Activated gamma-delta T cell treated with anti-CD3 and anti-CD28 coated beads, Interleukin-2, amount 50 U/mL, for 16 hours (primary cell): ENCODE measurements around the gene COPS9.
A peak's percentile ranks its signal among the peaks of the same experiment; 100 is the strongest.

ENCODE experiments used
- DNase-seq: peaks from one replicate; pipeline ENCODE4 v3.0.0-alpha.2; 2020; ENCODE audit warnings: low read depth

Gene COPS9

DNA sequence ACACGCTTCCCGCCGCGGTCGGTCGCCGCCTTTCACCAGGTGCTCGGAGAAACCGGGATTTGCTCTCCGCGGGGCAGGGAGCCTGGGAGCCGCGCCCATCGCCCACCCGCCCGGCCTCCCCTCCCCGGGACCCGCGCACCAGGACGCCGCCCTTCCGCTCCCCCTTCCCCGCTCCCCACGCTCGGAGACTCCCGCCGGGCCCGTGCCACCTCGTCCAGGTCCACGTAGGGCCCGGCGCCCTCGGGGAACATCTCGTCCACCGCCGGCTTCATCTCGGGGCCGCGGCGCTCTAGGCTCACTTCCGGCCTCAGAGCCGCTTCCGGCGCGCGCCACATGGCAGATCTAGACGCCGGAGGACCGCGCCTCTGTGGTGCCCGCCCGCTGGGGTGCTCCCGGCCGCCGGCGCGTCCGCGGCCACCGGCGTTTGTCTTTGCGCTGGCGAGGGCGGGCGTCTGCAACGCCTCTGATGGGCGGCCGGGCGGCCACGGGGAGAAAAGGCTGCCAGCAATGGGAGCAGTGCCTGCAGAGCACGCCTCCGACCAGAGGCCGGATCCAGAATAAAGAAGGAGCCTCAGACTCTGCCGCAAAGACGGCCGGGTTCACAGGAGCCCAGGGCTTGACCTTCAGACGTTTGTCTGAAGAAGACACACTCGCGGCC is at the start of gene COPS9:
Gene COPS9, minus strand, starts transcription at position 293 of the 658 bp plus-strand sequence. Its CDS starts 21 bp downstream, at position 272.
- peak; percentile 80 for DNase-seq

DNA sequence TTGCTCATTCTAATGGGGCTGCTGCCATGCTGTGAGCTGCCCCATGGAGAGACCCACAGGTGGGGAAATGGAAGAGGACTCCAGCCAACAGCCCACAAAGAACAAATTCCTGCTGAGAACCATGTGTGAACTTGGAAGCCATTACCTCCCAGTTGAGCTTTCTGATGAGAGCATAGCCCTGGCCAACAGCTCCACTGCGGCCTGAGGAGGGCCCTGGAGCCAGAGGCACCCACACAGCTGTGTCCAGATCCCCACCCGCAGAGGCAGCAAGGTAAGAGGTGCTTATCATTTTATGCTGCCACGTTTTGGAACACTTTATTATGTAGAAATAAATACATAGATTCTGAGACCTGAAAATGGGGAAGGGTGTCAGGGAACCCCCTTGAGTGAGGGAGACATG is 48.6 kb upstream of the COPS9 start:
- DNase-seq = no peak

DNA sequence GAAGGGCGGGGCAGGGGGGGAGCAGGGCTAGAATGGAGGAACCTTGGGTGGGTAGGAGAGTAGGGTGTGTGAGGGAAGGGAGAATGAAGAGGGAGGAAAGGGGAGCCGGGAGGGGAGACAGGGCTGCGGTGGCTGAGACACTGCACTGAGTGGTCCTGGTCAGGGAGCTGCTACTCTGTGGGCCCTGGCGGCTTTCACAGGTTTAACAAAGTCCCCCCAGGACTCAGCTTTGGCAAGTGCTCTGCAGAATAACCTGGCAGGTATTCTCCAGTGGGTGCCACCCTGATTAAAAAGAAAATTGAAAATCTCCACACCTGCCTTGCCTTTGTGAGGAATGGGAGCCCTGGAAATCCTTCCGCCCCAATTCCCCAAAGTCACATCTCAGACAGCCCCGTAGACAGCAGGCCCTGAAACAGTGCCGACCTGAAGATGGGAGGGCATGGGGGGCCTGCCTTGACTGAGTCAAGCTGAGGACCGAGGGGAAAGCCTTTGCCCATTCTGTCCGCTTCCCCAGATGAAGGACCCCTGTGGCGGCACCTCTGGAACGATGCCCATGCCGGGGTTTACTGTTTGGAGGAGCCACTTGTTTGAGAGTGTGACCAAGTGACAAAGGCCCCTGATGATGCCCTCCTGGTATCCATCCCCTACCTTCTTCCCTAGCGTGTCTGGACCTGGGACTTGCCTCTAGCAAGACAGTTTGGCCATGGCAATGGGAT is 47.9 kb upstream of the COPS9 start:
- DNase-seq = no peak

DNA sequence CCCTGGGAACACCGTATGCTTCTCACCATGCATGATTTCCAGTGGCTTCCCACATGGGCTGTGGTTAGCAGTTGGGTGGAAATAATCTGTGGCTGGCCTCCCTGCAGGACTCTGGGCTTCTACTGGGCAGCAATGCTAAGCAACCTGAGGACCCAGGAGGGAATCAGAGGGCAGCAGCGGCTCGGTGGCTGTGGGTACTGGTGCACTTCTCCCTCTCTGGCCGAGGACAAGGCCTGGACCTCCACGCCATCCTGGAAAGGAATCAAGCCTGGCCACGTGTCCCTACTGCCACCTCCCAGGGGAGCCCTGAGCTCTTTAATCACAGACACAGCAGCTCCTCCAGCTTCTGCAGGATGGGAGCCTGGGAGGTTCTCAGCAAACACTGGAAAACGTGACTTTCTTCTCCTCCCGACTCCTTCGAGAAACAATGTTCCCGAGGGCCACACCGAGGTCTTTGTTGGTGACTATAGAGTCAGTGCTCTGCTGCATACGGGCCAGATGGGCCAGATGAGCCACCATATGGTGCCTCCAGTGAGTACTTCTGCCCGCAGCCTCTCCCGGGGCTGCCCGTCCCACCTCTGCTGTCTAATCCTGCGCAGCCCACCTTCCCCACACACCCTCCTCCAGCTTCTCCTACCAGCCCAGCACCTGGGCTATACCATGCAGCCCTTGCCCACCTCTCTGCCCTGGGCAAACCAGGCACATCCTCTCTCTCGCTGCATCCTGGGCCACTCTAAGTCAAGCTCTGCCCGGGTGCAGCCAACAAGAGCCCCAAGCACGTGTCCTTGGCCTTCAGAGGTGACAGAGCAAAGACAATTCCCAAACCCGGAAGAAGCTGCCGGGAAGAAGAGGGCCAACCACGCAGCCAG is 47.1 kb upstream of the COPS9 start:
- no peak for DNase-seq

DNA sequence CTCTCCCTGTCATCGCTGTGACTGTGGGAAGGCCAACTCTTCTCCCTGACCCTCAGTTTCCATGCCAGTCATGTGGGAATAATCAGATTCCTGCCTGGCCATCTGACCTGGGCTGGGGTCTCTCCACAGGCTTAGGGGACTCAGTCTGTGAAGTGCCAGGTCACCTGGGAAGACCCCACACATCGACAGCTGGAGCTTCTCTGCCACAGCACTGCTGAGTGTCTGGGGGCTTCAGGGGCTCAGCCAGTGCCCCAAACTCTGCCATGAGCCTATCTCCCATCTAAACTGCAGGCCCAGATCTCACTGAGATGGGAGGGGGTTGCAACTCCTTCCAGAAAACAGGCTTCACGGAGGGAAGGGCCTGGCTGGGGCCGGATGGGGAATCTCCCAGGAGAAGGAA is 46.4 kb upstream of the COPS9 start:
- DNase-seq = no peak

DNA sequence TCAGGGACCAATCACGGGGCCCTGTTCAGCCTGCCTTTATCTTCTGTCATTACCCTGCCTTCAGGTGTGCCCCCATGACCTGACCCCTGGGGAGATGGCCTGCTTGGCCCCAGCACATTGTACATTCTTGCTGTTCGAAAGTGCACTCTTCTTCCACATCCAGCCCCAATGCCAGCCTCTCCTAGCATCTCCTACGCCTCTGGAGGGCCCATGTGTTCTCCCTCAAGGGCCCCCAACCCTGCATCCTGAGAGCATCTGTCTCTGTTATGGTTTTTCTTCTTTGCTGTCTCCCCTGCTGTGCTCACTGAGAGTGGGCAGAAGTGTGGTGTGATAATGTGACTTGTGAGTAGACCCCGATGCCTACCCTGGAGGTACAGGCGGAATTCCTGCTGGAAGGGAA is 45.9 kb upstream of the COPS9 start:
- no peak for DNase-seq

DNA sequence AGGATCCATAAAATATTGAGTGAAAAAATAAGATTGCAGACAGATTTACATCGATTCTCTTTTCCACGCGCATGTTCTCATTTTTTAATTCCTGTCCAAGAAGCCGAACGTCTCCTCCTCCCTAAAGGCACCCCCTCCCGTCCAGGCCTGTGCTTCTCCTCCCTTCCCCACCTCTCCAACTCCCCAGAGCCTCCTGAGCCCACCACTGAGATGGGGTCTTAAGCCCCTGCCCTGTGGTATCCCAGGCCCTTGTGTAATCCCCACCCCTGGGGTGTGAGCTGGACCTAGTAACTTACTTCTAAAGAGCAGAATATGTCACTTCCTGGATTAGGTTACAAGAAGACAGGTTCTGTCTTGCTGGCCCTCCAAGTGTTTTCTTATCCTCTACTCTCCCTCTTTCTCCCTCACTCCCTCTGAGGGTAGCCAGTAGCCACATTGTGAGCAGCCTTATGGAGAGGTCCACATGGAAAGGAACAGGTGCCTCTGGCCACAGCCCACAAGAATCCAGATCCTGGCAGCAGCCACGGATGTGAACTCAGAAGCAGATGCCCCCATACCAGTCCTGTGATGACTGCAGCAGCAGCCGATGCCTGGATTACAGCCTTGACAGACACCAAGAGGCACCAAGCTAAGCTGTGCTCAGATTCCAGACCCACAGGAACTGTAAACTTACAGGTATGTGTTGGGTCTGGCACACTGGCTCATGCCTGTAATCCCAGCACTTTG is 44.0 kb upstream of the COPS9 start:
- no peak for DNase-seq

DNA sequence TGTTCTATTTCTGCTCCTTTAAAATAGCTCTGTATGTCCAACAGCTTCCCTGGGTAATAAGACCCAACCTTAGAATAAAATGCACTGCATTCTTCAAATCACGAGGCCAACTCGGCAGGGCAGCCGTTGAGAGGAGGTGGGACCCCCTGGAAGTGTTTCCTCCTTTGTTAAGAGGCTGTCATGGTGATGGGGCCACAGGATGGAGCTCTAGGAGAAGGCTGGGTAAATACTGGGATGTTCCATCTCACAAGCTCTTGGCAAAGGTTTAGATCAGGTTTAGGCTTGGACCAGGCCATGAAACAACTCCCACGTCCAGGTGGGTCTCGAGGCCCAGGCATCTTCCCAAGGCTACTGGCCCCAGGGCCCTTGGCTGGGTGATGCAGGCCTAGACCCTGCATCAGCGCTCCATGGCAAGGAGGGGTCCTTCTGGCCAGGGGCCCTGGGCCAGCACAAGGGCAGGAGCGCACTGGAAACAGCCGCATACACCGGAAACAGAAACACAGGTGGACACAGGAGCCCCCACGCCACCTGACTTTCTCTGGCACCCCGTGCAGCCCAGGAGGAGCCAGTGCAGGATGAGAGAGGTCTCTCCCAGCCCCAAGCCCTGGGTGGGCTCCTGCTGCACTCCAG is 43.2 kb upstream of the COPS9 start:
- DNase-seq = no peak

DNA sequence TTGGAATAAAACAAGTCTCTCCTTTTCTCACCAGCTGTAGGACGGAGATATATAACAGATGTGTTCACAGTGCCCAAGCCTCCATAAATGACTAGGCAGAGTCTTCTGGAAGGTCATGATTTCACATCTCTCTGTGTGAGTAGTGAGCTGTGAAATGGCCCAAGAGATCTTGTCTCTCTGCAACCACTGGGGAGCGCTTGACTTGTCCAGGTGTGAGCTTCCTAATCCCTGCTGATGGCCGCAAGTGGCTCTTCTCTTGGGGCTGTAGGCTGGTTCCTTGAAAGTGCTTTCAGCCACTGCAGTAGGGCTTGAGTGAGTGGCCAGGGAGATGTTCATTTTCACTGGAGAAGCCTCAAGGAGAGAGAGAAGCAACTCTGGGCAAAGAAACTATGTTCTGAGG is 42.5 kb upstream of the COPS9 start:
- no peak for DNase-seq

DNA sequence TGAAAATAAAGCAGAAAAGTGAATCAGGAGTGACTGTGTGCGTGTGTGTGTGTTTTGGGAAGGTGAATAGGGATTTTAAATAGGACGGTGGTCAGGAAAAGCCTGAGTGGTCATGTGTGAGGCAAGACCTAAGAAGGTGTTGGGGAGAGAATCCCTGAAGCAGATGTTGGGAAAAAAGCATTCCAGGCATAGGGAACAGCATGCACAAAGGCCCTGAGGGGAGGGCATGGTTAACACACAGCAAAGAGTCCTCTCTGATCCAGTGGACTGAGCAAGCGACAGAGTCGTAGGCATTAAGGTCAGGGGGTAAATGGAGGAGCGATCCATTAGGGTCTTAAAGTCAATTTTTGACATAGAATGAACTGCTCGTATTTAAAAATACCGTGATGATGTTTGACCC is 38.4 kb upstream of the COPS9 start:
- no peak for DNase-seq

DNA sequence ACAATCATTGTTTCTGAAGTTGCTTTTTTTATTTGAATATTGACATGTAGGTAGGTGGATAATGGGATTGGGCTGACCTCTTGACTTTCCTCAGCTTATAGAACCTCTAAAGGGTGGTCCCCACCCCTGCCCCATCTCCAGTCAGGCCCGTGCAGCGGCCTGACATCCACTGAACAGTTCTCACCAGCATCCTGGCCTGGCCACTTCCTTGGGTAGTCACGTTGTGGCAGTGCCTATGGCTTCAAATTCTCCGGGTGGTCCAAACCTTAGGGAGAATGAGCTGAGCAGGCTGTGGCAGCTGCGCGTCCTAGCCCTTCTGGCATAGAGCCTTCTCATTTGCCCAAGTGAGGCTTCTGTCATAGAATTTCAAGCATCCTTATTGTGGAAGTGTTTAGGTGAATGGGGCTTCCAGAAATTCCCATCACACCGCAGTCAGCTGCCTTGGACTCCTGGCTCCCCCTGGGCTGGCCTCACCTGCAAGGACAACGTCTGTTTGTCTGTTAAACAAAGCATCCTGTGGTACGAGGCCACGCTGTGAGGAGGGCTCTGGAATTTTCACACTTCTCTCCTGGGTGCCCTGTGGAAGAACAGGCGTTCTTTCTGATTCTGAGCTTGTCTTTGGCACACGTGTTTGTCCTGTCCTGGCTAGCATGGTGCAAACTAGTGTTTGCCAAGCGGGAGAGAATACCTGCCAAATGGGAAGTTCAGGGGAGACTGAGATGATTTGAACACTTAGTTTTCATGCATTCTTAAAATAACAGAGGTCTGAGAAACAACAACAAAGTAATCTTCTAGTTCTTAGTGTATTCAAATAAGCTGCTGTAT is 36.2 kb upstream of the COPS9 start:
- no peak for DNase-seq

DNA sequence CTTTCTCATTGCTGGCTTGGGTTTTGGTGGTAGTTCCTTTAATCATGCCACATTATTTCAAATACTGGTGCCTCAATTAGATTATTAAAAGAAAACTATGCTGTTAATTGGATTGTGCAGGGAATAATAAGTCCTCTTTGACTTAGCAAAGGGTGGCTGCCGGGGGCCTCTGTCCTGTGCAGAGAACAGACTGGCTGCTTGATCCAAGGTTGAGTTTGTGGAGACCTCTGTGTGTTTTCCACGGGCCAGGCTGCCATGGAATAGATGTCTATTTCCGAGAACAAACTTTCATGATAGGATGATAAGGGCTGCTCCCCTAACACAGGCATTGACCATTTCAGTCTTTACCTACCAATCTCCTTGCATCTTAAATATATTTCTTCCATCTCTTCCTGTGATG is 34.8 kb upstream of the COPS9 start:
- DNase-seq = no peak

DNA sequence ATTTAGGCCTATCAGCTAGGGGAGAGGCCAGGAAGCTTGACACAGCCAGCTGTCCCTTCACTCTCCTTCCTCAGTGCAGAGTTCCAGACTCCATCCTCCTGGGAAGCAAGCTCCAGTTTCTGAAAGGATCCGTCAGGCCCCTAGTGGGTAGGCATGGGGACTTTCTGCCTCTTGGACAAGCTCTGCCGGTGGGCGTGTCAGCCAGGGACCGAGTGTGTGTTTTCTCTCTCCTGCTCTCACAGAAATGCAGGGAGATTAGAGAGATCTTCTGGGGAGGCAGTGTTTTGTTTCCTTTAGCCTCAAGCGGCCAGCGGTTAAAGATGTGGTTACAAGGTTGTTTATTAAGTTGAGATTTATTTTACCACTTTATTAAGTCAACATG is 34.2 kb upstream of the COPS9 start:
- DNase-seq = no peak

DNA sequence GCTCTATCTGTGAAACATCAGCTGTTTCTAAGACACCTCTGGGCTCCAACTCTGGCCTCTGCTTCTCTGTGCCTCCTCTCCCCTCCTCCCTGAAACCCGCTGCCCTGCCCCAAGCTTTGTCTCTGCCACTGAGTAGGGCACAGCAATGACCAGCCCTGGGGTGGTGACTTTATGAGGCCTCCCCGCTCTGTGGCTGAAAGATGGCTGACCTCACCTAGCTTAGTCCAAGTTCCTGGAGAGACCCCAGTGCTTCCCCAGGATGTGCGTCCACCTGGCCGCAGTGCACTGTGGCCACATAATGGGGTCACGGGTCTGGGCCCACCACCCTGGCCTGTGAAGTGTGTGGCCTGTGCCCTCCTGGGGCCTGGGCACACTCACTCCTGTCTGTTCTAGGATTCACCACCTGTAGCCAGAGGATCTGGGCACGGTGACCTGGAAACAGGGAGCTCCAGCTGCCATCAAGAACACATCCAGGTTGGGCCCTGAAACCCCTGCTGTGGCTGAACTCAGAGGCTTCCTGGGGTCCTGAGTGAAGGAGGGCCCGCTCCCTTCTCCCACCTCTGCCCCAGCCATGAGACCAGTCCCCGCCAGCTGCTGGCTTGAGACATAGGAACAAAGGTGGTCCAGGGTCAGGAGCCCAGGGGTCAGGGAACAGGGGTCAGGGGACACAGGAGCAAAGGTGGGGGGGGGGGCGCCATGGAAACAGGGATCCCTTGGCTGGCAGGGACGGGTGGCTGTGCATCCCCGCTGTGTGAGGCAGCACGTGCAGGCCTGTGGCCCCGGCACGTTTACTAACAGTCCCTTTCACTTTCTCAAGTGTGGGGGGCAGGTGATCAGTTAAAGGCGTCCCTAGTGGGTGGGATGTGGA is 33.6 kb upstream of the COPS9 start:
- DNase-seq = no peak

DNA sequence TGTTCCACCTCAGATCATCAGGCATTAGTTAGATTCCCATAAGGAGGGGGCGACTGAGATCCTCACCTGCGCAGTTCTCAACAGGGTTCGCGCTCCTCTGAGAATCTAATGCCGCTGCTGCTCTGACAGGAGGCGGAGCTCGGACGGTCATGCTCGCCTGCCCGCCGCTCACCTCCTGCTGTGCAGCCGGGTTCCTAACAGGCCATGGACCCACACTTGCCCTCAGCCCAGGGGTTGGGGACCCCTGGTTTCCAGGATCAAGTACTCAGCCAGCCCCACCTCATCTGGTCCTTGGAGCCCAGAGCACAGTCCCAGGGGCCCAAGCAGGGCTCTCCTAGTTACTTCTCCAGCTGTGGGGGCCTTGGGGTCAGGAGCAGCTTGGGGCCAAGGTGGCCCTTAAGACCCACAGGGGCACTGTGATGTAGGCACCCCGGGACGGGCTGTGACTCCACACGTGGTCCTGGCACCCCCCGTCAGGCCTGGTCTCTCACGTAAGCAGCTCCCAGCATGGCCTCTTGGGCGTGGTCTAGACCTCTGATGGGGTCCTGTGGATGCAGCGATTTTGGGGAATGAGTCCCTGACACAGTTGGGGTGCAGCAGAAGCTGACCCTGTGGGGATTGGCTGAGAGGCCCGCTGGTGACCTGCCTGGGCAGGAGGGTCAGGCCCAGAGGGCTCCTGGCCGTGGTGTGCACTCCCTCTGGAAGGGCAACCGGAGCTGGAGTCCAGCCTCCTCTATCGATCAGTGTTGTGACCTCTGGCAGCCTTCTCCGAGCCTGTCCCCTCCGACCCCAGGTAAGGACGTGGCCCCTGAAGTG is 32.6 kb upstream of the COPS9 start:
- DNase-seq = no peak

DNA sequence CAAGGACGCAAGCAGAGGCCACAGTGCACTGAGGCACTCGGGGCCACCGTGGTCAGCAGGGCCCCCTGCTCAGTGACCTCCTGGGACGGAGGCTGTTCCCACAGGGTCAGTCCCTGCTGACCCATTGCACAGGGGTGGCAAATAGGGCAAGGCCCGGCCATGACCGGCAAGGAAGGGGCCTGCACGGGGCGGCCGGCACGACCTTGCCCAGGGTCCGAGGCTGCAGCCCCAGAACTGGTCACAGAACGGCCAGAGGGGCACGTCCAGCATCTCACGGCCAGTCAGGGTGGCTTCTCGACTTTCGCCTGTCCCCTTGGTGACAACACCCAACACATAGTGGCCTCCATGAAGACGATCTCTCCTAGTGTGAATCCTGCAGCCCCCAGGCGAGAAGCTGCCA is 31.9 kb upstream of the COPS9 start:
- DNase-seq = no peak

DNA sequence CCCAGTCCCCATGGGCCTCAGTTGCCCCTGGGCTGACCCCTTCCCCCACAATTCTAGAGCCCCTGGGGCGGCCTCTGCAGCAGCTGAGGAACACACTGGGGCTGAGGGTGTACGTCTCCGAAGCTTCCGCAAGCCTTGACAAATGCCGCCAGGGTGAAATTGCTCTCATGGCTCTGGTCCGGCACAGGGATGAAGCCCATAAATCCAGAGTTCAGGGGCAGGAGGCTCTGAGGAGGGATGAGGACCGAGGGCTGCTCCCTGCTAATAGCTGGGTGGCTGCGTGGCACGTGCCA is 31.4 kb upstream of the COPS9 start:
- no peak for DNase-seq

DNA sequence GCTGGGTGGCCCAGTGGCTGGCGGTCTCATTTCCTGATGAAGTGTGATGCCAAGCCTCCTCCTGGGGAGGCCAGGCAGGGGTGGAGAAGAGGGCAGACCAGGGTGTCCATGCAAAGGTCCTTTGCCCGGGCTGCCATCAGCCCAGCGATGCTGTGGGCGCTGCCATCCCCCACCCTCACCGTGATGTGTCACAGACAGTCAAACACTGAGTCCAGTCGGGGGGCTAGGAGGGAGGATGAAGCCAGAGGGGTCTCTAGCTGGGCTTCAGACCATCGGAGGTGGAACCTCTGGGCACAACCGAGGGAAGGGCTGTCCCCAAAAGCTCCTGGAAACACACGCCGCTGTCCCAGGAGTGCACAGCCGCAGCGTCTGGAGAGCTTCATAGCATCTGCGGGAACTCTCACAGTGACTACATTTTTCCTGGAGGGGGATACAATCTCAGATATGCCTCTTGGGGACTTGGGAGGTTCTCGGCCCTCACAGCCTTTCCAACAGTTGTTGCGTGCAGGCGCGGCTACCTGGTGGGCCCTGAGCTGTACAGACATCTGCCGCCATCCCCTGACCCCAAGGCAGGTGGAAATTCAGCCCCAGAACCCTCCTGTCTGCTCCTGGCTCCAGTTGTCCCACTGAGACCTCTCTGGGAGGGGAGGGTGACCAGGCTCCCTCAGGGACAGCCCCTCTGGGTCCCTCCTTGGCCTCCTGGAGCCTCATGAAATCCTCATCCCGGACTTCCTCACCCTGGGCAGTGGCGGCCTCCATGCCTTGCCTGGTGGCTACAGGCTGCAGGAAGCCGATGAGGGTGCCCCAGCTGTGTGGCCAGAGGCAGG is 30.9 kb upstream of the COPS9 start:
- no peak for DNase-seq
